OCI-LY7 (cell line): Measurements from ENCODE around the gene OPCML.

ENCODE experiments used
- CTCF ChIP-seq: fragments of 200-600 bp; sonication (generic); conservative IDR thresholded peaks from 2 replicates; pipeline ENCODE4 v1.5.1; 2014; ENCODE audit warnings: mild to moderate bottlenecking, antibody characterized with exemption, low read length, moderate library complexity, mixed read lengths
- EZH2phosphoT487 ChIP-seq: fragments of 200-600 bp; sonication (generic); IDR thresholded peaks from 2 replicates; pipeline ENCODE4 v1.6.1; 2018; ENCODE audit warnings: low read depth, borderline replicate concordance, mild to moderate bottlenecking, mixed run types, antibody characterized with exemption, low read length, moderate library complexity, mixed read lengths

- TF ChIP-seq CTCF = no peak
- no peak for TF ChIP-seq EZH2phosphoT487
These were observed 454.3 kb downstream of the OPCML start for GRCh38 chr11:133078012-133078411.
